Neural cell (in vitro differentiated cells): Measurements from ENCODE around the gene PRSS50. TPM values are rescaled to one million over a fixed set of nuclear protein-coding genes. Genes with fewer than 3 reads are reported as not detected.

Experiments
- H2AFZ ChIP-seq: fragments of 200-600, 300-800 bp; sonication (generic), shearing (Covaris generic); 2 replicates; pipeline ENCODE4 v1.6.0; 2014; ENCODE audit warnings: low read depth, mild to moderate bottlenecking, antibody characterized with exemption, low read length, moderate library complexity
- H3F3A ChIP-seq: fragments of 200-600 bp; shearing (Covaris generic); 2 replicates; pipeline ENCODE4 v1.6.1; 2016; ENCODE audit warnings: mild to moderate bottlenecking, moderate library complexity, mixed read lengths, antibody characterized with exemption, low read length; ENCODE audit not compliant: insufficient read depth, poor library complexity, severe bottlenecking
- H3K27ac ChIP-seq: fragments of 200-600, 300-800 bp; sonication (generic), shearing (Covaris generic); 2 replicates; pipeline ENCODE4 v1.5.1; 2014; ENCODE audit warnings: mild to moderate bottlenecking, low read length, moderate library complexity
- H3K27me3 ChIP-seq: fragments of 300-800, 200-600 bp; sonication (generic), shearing (Covaris generic); 2 replicates; pipeline ENCODE4 v1.6.0; 2014; ENCODE audit warnings: mild to moderate bottlenecking, low read depth, low read length, moderate library complexity; ENCODE audit not compliant: insufficient read depth
- H3K36me3 ChIP-seq: fragments of 300-800, 200-600 bp; sonication (generic), shearing (Covaris generic); 2 replicates; pipeline ENCODE4 v1.5.1; 2014; ENCODE audit warnings: mild to moderate bottlenecking, antibody characterized with exemption, low read length, moderate library complexity; ENCODE audit not compliant: insufficient read depth
- H3K4me2 ChIP-seq: fragments of 300-800, 200-600 bp; sonication (generic), shearing (Covaris generic); 2 replicates; pipeline ENCODE4 v1.6.0; 2014; ENCODE audit warnings: mild to moderate bottlenecking, low read length
- H3K4me3 ChIP-seq: fragments of 300-800, 200-600 bp; sonication (generic), shearing (Covaris generic); 2 replicates; pipeline ENCODE4 v1.5.1; 2014; ENCODE audit warnings: mild to moderate bottlenecking, low read length, moderate library complexity
- H3K79me2 ChIP-seq: fragments of 200-600 bp; shearing (Covaris generic); replicated peaks from 2 replicates; pipeline ENCODE4 v1.6.0; 2014; ENCODE audit warnings: mild to moderate bottlenecking, low read length, moderate library complexity; ENCODE audit not compliant: insufficient read depth
- H3K9ac ChIP-seq: fragments of 300-800, 200-600 bp; sonication (generic), shearing (Covaris generic); 2 replicates; pipeline ENCODE4 v1.6.1; 2016; ENCODE audit warnings: mild to moderate bottlenecking, low read length, mixed read lengths
- H3K9me2 ChIP-seq: fragments of 200-600 bp; shearing (Covaris generic); 2 replicates; pipeline ENCODE4 v1.6.1; 2016; ENCODE audit warnings: mild to moderate bottlenecking, low read length, mixed read lengths; ENCODE audit not compliant: insufficient read depth
- H3K9me3 ChIP-seq: fragments of 200-600, 300-800 bp; sonication (generic), shearing (Covaris generic); 2 replicates; pipeline ENCODE4 v1.6.1; 2016; ENCODE audit warnings: mild to moderate bottlenecking, mixed run types, low read length, moderate library complexity, mixed read lengths
- H4K20me1 ChIP-seq: fragments of 200-600 bp; shearing (Covaris generic); 2 replicates; pipeline ENCODE4 v1.6.1; 2016; ENCODE audit warnings: mild to moderate bottlenecking, mixed run types; ENCODE audit not compliant: insufficient read depth
- EP300 ChIP-seq: fragments of 450-650 bp; conservative IDR thresholded peaks from 2 replicates; pipeline ENCODE4 v1.6.1; 2014; ENCODE audit warnings: antibody characterized with exemption, mild to moderate bottlenecking, moderate library complexity; ENCODE audit not compliant: poor library complexity, severe bottlenecking
- EZH2 ChIP-seq: fragments of 200-600, 300-800 bp; shearing (Covaris generic), sonication (generic); IDR thresholded peaks from 2 replicates; pipeline ENCODE4 v1.6.1; 2014; ENCODE audit warnings: antibody characterized with exemption, low read length, borderline replicate concordance, mild to moderate bottlenecking; ENCODE audit not compliant: insufficient read depth, poor library complexity, severe bottlenecking
- MXI1 ChIP-seq: fragments of 450-650 bp; conservative IDR thresholded peaks from 2 replicates; pipeline ENCODE4 v1.6.1; 2014; ENCODE audit warnings: antibody characterized with exemption, mild to moderate bottlenecking; ENCODE audit not compliant: poor library complexity, severe bottlenecking
- POLR2AphosphoS5 ChIP-seq: IDR thresholded peaks from 2 replicates; pipeline ENCODE4 v1.6.1; 2012
- RAD21 ChIP-seq: fragments of 450-650 bp; conservative IDR thresholded peaks from 2 replicates; pipeline ENCODE4 v1.6.1; 2014; ENCODE audit warnings: antibody characterized with exemption, mild to moderate bottlenecking, moderate library complexity
- SMC3 ChIP-seq: fragments of 450-650 bp; conservative IDR thresholded peaks from 2 replicates; pipeline ENCODE4 v1.6.1; 2014; ENCODE audit warnings: antibody characterized with exemption, mild to moderate bottlenecking, moderate library complexity; ENCODE audit not compliant: poor library complexity
- TAF1 ChIP-seq: IDR thresholded peaks from 2 replicates; pipeline ENCODE4 v1.6.1; 2012; ENCODE audit warnings: low read depth
- polyA plus RNA-seq: library from polyadenylated mRNA; depleted of rRNA; stranded (reverse); fragments of >200 nt; gene quantifications from 2 replicates; pipeline ENCODE4 v1.2.3, GENCODE V29; 2014
- TF ChIP-seq, protein P1 (sequence below): fragments of 450-650 bp; IDR thresholded peaks from 2 replicates; pipeline ENCODE4 v1.5.1; 2014; ENCODE audit warnings: antibody characterized with exemption, mild to moderate bottlenecking, moderate library complexity; ENCODE audit not compliant: poor library complexity, severe bottlenecking
- TF ChIP-seq, protein P2 (sequence below): IDR thresholded peaks from 2 replicates; pipeline ENCODE4 v1.6.1; 2012; ENCODE audit warnings: borderline replicate concordance

Gene PRSS50
- polyA plus RNA-seq, 1 donor from 2014 or later: not detected

DNA sequence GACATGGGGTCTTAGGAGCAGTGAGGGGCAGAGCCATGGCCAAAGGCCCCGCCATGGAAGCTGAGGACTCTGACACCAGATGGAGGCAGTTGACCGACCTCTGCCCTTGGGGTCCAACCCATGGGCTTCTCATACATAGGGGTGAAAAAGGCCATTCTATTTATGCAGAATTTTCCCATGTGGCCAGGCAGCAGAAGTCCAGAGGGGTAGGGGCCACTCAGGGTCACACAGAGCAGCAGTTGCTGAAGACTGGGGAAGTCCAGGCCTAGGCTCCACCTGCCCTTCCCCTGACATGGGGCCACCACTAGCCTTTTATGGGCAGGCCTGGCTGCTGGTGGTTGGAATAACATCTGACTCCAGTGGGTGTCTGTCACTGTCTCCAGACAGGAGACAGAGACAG lies 6.4 kb downstream of the PRSS50 start:
- Histone ChIP-seq H3K36me3 (no peaks in the 10 kb centered on the region), H3K27ac (no peak overlapping the region), H2AFZ (no peak overlapping the region), H3K9me3 (no peaks in the 10 kb centered on the region), H3K4me2 (no peak overlapping the region), H3F3A (no peaks in the 10 kb centered on the region), H4K20me1 (no peaks in the 10 kb centered on the region), H3K9ac (no peak overlapping the region), H3K27me3 (no peaks in the 10 kb centered on the region), H3K79me2 (no peaks in the 10 kb centered on the region), H3K9me2 (no peaks in the 10 kb centered on the region), H3K4me3 (no peak overlapping the region)
- TF ChIP-seq EZH2 (no peak), EP300 (no peak), POLR2AphosphoS5 (no peak), SMC3 (no peak), RAD21 (no peak), MXI1 (no peak), TAF1 (no peak)
- TF ChIP-seq, protein P1, sequence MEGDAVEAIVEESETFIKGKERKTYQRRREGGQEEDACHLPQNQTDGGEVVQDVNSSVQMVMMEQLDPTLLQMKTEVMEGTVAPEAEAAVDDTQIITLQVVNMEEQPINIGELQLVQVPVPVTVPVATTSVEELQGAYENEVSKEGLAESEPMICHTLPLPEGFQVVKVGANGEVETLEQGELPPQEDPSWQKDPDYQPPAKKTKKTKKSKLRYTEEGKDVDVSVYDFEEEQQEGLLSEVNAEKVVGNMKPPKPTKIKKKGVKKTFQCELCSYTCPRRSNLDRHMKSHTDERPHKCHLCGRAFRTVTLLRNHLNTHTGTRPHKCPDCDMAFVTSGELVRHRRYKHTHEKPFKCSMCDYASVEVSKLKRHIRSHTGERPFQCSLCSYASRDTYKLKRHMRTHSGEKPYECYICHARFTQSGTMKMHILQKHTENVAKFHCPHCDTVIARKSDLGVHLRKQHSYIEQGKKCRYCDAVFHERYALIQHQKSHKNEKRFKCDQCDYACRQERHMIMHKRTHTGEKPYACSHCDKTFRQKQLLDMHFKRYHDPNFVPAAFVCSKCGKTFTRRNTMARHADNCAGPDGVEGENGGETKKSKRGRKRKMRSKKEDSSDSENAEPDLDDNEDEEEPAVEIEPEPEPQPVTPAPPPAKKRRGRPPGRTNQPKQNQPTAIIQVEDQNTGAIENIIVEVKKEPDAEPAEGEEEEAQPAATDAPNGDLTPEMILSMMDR: no peak
- TF ChIP-seq, protein P2, sequence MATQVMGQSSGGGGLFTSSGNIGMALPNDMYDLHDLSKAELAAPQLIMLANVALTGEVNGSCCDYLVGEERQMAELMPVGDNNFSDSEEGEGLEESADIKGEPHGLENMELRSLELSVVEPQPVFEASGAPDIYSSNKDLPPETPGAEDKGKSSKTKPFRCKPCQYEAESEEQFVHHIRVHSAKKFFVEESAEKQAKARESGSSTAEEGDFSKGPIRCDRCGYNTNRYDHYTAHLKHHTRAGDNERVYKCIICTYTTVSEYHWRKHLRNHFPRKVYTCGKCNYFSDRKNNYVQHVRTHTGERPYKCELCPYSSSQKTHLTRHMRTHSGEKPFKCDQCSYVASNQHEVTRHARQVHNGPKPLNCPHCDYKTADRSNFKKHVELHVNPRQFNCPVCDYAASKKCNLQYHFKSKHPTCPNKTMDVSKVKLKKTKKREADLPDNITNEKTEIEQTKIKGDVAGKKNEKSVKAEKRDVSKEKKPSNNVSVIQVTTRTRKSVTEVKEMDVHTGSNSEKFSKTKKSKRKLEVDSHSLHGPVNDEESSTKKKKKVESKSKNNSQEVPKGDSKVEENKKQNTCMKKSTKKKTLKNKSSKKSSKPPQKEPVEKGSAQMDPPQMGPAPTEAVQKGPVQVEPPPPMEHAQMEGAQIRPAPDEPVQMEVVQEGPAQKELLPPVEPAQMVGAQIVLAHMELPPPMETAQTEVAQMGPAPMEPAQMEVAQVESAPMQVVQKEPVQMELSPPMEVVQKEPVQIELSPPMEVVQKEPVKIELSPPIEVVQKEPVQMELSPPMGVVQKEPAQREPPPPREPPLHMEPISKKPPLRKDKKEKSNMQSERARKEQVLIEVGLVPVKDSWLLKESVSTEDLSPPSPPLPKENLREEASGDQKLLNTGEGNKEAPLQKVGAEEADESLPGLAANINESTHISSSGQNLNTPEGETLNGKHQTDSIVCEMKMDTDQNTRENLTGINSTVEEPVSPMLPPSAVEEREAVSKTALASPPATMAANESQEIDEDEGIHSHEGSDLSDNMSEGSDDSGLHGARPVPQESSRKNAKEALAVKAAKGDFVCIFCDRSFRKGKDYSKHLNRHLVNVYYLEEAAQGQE: no peak

DNA sequence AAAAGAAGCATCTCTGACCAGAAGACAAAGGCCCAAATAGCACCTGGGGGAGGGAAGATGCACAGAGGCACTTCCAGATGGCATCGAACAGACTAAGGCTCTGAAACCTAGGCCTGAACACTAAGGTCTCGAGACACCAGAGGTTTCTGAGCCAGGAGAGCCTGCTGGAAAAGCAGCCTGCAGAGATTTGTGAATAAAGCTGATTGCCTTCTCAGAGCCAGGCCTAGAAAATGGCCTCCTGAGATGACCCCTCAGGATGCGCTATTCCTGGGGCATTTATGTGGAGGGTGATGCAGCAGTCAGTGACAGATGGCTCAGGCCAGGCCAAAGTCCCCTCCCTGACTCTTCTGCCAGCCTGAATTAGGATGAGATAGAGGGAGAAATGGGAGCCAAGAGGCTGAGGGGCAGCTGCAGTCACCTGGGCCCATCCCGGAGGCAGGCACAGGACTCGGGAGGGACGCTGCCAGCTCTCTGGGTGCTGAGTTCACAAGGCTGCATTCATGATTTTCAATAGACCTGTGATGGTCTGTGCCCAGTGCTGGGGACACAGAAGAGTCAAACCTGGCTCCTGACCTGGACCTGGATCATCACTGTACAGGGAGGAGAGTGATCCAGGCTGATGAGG lies 6.9 kb downstream of the PRSS50 start:
- Histone ChIP-seq H3K36me3 (no peaks in the 10 kb centered on the region), H3K9ac (no peak overlapping the region), H3F3A (no peaks in the 10 kb centered on the region), H3K4me2 (no peak overlapping the region), H4K20me1 (no peaks in the 10 kb centered on the region), H3K9me2 (no peaks in the 10 kb centered on the region), H3K4me3 (no peak overlapping the region), H3K79me2 (no peaks in the 10 kb centered on the region), H3K27ac (no peak overlapping the region), H3K27me3 (no peaks in the 10 kb centered on the region), H2AFZ (no peak overlapping the region), H3K9me3 (no peaks in the 10 kb centered on the region)
- TF ChIP-seq EP300 (no peak), TAF1 (no peak), EZH2 (no peak), SMC3 (no peak), POLR2AphosphoS5 (no peak), MXI1 (no peak), RAD21 (no peak)
- TF ChIP-seq, protein P2: no peak
- TF ChIP-seq, protein P1: no peak
